ENCODE data around the gene OR2B2.

DNA sequence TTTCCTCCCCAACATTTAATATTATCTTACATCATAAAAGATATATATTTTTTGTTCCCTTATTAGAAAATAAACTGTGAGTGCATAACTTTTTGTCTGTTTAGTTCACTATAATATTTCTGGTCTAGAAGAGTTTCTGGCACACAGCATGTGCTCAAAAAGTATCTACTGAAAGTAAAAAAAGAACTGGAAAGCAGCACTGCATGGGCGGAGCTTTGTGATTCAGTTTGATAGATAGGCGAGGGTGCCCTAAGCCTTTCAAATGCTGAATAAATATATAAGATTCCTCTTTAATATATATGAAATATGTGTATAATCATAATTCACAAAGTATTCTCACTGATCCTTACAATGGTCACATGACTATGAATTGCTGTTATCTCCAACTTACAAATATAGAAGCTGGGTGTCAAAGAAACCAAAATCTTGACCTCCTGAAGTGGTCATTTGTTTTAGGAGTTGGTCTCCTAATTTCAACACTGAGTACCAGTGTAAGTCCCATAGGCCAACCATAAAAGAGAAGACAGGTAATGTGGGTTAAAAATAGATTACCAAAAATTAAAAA, 50.8 kb downstream of the OR2B2 start:
- TF ChIP-seq CTCF (conservative IDR thresholded peaks at IDR 0.05; ENCODE audit: low read length) (no peak), EZH2phosphoT487 (IDR thresholded peaks at IDR 0.05; ENCODE audit: borderline replicate concordance) (no peak)

Measured in Loucy (cell line).